ENCODE measurements around the gene C16orf90.

The C16orf90 gene

DNA sequence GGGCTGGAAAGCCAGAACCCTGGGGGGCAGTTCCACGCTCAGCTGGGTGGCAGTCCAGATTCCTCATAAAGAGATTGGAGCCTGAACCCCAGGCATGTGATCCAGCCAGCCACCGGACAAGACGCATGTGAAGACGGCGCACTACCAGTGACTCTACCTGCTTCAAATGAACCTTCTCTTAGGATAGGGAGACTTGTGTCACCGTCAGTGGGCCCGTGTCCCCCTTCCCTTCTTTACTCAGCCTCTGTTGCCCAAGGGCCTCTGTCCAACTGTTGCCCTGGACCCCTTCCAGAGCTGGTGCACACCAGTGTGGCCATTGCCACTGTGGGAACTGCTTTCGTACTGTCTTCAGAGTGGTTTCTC is 23.7 kb upstream of the C16orf90 start:
- DNase-seq (no peak), ATAC-seq (ENCODE audit: insufficient read depth, low read depth) (no peak)
- H3K4me3 ChIP-seq (ENCODE audit: low read depth in 1 of 2, low read length in 2 of 2): no peak overlapping the region
- peaks cover 47% of the 10 kb centered on the region; the same call in 1 of the 2 replicates for H3K36me3 ChIP-seq (ENCODE audit: insufficient read depth, low read length)
- H3K9me3 ChIP-seq (ENCODE audit: insufficient read depth, low read length, severe bottlenecking): no peaks in the 10 kb centered on the region
- H3K79me2 ChIP-seq (ENCODE audit: insufficient read depth, low read length): no peaks in the 10 kb centered on the region
- H2AFZ ChIP-seq (ENCODE audit: low read depth, low read length): no peak overlapping the region
- no peak overlapping the region for H3K27ac ChIP-seq (ENCODE audit: low read length)
- no peaks in the 10 kb centered on the region for H3K27me3 ChIP-seq (ENCODE audit: insufficient read depth, low read length, poor library complexity)
- no peaks in the 10 kb centered on the region for H3K4me1 ChIP-seq (ENCODE audit: insufficient read depth, low read length)
- no peak overlapping the region for H3K9ac ChIP-seq (ENCODE audit: low read depth, low read length)
- 0 out of 2 replicates have a peak, but pooled peaks cover 2% of the 10 kb centered on the region for H4K20me1 ChIP-seq (ENCODE audit: insufficient read depth, low read length)
- TF ChIP-seq, protein P1, sequence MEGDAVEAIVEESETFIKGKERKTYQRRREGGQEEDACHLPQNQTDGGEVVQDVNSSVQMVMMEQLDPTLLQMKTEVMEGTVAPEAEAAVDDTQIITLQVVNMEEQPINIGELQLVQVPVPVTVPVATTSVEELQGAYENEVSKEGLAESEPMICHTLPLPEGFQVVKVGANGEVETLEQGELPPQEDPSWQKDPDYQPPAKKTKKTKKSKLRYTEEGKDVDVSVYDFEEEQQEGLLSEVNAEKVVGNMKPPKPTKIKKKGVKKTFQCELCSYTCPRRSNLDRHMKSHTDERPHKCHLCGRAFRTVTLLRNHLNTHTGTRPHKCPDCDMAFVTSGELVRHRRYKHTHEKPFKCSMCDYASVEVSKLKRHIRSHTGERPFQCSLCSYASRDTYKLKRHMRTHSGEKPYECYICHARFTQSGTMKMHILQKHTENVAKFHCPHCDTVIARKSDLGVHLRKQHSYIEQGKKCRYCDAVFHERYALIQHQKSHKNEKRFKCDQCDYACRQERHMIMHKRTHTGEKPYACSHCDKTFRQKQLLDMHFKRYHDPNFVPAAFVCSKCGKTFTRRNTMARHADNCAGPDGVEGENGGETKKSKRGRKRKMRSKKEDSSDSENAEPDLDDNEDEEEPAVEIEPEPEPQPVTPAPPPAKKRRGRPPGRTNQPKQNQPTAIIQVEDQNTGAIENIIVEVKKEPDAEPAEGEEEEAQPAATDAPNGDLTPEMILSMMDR (IDR thresholded peaks at IDR 0.05; ENCODE audit: borderline replicate concordance, extremely low read depth, low read length, poor library complexity, severe bottlenecking): no peak
- TF ChIP-seq EZH2 (IDR thresholded peaks at IDR 0.05; ENCODE audit: borderline replicate concordance, low read depth, low read length, severe bottlenecking): no peak
- H3K4me2 ChIP-seq (ENCODE audit: insufficient read depth, low read length): no peak overlapping the region

DNA sequence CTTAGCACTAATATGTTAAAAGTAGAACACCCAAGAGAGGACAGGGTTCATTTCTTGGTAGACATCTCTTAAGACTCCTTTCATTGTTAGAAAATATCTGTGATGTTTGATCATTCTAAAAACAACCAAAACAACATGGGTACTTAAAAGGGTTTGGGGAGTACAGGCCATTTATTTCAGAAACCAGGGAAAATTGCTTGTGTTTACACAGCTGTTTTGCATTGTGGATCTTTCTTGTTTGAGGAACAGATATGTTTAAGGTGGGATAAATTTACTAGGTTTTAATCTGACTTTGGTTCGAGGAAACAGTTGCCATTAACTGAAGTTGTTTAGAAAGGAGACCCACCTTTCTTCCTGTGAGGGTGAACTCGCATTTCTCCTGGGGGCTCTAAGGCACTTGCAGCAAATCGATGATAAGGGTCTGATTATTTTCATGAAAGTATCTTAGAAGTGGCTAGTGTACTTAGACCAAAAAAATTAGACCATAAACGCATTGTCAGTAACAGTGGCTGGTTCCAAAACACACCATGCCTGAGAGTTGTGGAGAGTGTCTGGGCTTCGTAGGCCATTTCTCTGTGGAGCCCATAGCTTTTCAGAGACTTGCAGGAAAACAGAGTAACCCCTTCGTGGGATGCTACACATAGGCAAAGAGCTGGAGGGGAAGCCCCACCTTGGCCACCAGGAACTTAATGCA is 23.1 kb upstream of the C16orf90 start:
- H3K27me3 ChIP-seq (ENCODE audit: insufficient read depth, low read length, poor library complexity): no peaks in the 10 kb centered on the region
- ATAC-seq (ENCODE audit: insufficient read depth, low read depth) (no peak), DNase-seq (no peak)
- peaks cover 47% of the 10 kb centered on the region; the same call in 1 of the 2 replicates for H3K36me3 ChIP-seq (ENCODE audit: insufficient read depth, low read length)
- H3K4me2 ChIP-seq (ENCODE audit: insufficient read depth, low read length): no peak overlapping the region
- H3K4me3 ChIP-seq (ENCODE audit: low read depth in 1 of 2, low read length in 2 of 2): no peak overlapping the region
- H4K20me1 ChIP-seq (ENCODE audit: insufficient read depth, low read length): 0 out of 2 replicates have a peak, but pooled peaks cover 2% of the 10 kb centered on the region
- no peaks in the 10 kb centered on the region for H3K9me3 ChIP-seq (ENCODE audit: insufficient read depth, low read length, severe bottlenecking)
- no peak overlapping the region for H2AFZ ChIP-seq (ENCODE audit: low read depth, low read length)
- no peak overlapping the region for H3K9ac ChIP-seq (ENCODE audit: low read depth, low read length)
- no peaks in the 10 kb centered on the region for H3K79me2 ChIP-seq (ENCODE audit: insufficient read depth, low read length)
- no peaks in the 10 kb centered on the region for H3K4me1 ChIP-seq (ENCODE audit: insufficient read depth, low read length)
- no peak overlapping the region for H3K27ac ChIP-seq (ENCODE audit: low read length)
- TF ChIP-seq, protein P1 (IDR thresholded peaks at IDR 0.05; ENCODE audit: borderline replicate concordance, extremely low read depth, low read length, poor library complexity, severe bottlenecking): no peak
- TF ChIP-seq EZH2 (IDR thresholded peaks at IDR 0.05; ENCODE audit: borderline replicate concordance, low read depth, low read length, severe bottlenecking): no peak

DNA sequence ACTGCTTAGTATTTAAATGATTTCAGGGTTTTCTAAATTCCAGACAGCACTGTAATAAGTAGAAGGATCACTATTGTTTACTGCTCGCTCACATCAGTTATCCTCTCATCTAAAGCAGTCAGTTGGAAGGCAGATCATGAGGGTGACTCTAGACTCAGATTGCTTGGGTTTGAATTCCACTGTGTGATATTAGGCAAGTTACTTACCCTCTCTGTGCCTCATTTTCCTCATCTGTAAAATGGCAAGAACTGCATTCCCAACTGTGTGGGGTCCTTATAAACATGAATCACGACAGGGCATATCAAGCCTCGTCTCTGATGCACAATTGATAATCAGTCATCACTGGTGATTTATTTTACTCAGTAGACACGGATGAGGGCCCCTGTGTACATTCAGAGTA is 20.6 kb upstream of the C16orf90 start:
- Histone ChIP-seq H3K4me1 (ENCODE audit: insufficient read depth, low read length) (no peaks in the 10 kb centered on the region), H3K4me2 (ENCODE audit: insufficient read depth, low read length) (no peak overlapping the region), H3K27ac (ENCODE audit: low read length) (no peak overlapping the region), H3K9ac (ENCODE audit: low read depth, low read length) (no peak overlapping the region), H2AFZ (ENCODE audit: low read depth, low read length) (no peak overlapping the region), H4K20me1 (ENCODE audit: insufficient read depth, low read length) (0 out of 2 replicates have a peak, but pooled peaks cover 2% of the 10 kb centered on the region), H3K27me3 (ENCODE audit: insufficient read depth, low read length, poor library complexity) (no peaks in the 10 kb centered on the region), H3K4me3 (ENCODE audit: low read depth in 1 of 2, low read length in 2 of 2) (no peak overlapping the region), H3K9me3 (ENCODE audit: insufficient read depth, low read length, severe bottlenecking) (no peaks in the 10 kb centered on the region), H3K79me2 (ENCODE audit: insufficient read depth, low read length) (no peaks in the 10 kb centered on the region), H3K36me3 (ENCODE audit: insufficient read depth, low read length) (peaks cover 55% of the 10 kb centered on the region)
- TF ChIP-seq, protein P1 (IDR thresholded peaks at IDR 0.05; ENCODE audit: borderline replicate concordance, extremely low read depth, low read length, poor library complexity, severe bottlenecking): no peak
- TF ChIP-seq EZH2 (IDR thresholded peaks at IDR 0.05; ENCODE audit: borderline replicate concordance, low read depth, low read length, severe bottlenecking): no peak
- DNase-seq (no peak), ATAC-seq (ENCODE audit: insufficient read depth, low read depth) (no peak)
